Kidney glomerular epithelial cell (primary cell): ENCODE results near the gene HAND2.

Source experiments
- DNase-seq: peaks from one replicate; lab custom pipeline; 2025; lab: John Stamatoyannopoulos, UW

The HAND2 gene

DNA sequence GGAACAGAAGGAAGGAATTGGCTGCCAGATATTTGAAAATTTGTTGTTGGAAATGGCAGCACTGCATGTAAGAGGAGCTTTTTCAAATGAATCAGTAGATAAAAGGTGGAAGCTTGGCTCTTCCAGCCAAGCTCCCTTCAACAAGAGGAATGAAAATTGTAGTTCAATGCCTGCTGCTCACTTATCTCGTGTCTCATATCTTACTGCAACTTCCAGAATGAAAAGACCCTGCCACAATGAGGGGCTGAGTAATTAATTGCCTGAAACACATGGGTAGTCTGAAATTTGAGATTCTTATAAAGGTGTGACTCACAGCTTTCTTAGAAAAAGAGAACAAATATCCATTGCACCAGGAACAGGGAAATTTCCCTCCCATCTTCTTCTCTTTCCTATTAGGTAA is 53.0 kb downstream of the HAND2 start:
- no peak for DNase-seq
